NCI-H2029 treated with DMSO at 0.1 percent for 48 hours (cell line): ENCODE data around the gene POLN.

Experiments
- DNase-seq: peaks from one replicate; lab custom pipeline; 2025; lab: John Stamatoyannopoulos, UW

The POLN gene

GRCh38 chr4:2059046-2059725, 182.7 kb downstream of the POLN start, which contains the start of gene NAT8L:
Gene NAT8L, plus strand, starts transcription at chr4:2059327. Its CDS starts 185 bp downstream, at chr4:2059512.
- no peak for DNase-seq

DNA sequence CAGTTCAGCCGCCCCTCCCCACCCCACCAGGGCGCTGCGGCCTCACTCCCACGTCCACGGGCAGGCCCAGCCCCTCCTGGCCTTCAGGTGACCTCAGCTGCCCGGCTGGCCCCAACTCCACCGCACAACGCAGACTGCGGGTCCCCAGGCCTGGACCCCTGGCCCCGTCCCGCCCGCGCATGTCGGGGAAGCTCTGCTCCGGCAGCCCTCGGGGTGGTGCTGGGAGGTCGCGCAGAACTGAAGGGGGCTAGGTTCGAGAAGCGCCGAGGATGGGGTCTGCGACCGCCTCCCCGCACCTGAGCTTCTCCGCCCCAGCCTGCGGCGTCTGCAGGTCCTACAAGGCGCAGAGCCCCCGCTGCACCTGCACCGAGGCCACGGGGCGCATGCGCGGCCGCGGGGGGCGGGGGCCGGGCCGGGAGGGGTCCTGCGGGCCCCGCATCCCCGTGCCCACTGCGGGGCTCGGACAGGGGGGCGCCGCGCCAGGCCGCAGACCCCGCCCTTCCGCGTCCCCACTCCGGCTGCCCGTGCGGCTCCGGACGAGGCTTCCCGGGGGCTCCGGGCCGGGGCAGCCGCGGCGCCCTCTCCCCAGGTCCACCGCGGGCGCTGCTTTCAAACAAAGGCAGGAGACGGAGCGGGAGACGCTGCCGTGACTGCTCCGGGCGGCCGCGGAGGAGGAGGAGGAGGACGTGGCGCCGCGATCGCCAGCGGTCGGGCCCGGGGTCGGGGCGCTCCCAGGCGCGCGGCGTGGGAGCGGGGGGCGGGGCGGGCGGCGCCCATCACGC, 183.5 kb downstream of the POLN start:
- DNase-seq = no peak

GRCh38 chr4:2057382-2058065, 184.4 kb downstream of the POLN start:
- no peak for DNase-seq

GRCh38 chr4:2054217-2054616, 187.7 kb downstream of the POLN start:
- no peak for DNase-seq

GRCh38 chr4:2051086-2051485, 190.8 kb downstream of the POLN start:
- no peak for DNase-seq

- DNase-seq = no peak
Observed at GRCh38 chr4:2049811-2050210, 192.1 kb downstream of the POLN start.

DNA sequence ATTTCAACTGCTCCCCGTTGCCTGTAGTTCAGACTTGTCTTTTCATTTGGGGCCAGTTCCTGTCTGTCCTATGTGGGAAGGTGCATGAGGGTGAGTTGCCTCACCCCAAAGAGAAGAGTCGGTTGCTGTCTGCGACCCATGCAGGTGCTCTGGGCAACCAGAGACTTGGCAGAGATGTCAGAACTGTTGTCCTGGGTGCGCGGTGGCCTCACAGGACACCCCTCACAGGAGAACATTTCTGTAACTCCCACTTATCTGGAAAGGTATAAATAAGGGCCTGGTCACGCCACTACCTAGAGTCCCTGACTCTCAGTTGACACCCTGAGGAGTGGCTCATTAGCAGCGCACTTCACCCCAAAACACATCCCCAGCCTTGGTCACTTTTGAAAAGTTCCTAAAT, 192.5 kb downstream of the POLN start:
- no peak for DNase-seq

GRCh38 chr4:2048831-2049230, 193.1 kb downstream of the POLN start:
- DNase-seq = no peak

DNA sequence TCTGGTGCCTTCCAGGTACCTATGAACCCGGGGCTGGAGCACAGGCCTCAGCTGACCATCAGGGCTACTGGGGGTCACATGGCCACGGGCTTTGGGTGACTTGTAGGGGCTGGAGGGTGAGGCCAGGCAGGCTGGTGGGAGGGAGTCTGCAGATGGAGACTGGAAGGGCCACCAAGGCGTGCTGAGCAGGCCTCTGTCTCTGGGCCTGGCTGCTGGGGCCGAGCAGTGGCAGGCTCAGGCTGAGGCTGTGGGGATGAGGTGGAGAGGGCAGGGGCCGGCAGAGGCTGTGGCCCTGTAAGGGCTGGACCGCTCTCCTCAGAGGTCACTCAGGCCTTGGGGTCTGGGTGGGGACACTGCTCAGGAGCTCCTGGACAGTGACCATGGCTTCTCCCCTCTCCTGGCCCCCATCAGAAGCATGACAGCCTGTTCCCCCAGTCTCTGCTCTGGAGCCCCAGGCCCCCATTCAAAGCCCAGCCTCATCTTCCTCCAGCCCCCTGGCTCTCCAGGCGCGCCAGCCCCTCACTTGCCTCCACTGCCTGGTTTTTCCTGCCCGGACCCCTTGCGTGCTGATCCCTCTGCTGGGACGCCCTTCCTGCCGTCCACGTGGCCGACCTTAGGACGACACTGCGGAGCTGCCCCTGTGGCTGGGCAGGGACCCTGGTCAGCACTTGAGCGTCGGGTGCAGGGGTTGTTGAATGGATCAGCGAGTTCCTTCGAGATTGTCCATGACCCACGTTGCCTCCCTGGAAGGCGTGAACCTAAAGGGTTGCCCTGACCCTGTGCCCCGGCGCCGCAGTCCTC, 193.9 kb downstream of the POLN start:
- no peak for DNase-seq

GRCh38 chr4:2047031-2047660, 194.8 kb downstream of the POLN start:
- no peak for DNase-seq

- DNase-seq = no peak
Observed at GRCh38 chr4:2046031-2046961, 195.6 kb downstream of the POLN start.

DNA sequence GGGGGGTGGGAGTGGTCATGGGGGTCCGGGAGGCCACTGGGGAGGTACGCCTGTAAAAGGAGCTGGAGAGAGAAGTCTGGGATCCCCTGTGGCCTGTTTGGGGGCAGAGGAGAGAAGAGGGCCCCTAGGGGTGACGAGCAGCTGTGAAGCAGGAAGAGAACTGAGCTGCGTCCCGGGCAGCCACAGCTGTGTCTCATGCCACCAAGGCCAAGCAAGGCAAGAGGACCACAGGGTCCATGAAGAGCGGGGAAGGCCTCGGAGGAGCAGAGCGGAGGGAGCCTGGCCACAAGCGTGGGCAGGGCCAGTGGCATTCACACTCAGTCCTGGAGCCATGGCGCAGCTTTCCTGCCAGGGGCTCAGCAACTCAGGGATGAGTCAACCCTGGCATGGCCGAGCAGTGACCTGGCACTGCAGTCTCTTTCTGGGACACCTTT, 196.4 kb downstream of the POLN start:
- no peak for DNase-seq

DNA sequence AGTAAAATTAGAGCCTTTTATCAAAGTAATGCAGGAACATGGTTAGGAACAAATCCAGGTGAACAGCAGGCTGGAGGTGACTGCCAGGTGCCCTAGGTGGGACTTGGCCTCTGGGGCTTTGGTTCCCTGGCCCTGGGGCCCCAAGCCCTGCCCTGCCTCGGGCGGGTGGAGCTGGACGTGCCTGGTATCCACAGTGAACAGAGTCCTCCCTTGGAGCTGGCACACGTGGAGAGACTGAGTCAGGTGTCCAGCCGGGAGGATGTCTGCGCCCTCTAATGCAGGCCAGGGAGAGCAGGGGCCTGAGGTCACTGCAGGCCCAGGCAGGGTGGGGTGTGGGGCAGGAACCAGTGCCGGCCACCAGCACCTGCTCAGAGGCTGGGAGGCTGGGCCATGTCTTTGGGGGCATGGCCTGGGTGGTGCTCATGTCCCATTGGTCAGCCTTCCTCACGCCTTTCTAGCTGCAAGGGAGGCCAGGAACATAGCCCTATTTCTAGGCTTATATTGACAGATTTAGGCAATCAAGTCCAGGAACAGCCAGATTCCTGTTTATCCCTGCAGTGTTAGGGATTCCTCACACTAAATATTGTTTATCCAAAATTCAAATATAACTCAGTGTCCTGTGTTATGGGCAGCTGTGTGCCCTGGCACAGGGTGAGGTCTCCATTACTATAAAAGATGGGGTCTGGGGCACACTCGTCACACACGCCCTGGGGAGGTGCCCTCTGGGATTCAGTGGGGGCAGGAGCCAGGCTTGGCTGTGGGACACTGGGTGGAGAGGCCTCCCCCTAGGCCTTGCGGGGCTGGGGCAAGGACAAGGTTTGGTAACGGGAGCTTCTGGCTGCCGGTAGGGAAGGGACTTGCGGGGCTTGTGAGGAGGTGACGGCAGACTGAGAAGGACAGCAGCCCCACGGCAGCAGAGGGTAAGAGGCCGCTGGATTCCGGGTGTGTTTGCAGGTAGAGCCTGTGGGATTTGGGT, 197.1 kb downstream of the POLN start:
- DNase-seq = no peak

DNA sequence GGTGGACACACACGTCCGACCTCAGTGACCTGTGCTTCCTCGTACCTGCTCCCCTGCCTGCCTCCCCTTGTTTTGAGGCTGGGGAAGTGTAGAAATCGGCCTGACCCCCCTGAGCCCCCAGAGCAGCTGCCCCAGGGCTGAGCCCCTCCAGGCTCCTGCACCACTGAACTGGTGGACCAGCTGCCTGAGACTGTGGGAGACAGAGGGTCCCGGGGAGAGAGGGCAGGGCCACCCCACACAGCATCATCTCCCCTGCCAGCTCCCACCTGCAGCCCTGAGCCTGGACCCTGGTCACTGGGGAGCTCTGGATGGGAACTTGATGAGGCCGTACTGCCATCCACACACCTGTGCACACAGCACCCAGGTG, 197.8 kb downstream of the POLN start:
- DNase-seq = no peak

DNA sequence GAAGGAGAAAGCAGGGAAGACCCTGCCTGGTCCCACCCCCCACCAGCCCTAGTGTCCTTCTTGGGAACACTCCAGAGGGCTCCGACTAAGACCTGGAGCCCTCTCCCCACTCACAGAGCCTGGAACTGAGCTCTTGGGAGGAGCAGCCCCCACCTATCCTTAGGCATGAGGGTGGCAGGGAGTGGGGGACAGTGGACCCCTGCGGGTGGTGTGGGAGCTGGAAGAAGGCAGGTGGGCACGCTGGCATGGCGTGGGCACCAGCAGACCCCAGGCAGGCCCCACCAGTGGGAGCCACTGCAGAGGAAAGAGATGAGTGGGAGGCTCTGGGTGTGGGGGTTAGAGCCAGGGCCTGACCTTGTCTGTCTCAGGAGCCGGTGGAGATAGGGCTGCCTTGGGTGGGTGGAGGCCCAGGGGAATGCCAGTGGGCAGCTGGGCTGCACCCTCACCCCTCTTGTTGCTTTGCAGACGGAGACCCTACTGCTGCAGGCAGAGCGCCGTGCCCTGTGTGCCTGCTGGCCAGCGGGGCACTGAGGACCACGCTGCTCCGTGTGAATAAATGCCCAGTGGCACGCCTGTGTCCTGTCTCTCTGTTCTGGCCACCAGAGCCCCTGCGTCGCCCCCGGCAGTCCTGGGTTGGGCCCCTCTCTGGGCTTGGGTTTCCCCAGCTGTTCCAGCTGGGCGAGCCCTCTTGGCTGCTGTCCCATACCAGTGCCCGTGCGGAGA, 198.4 kb downstream of the POLN start:
- no peak for DNase-seq

GRCh38 chr4:2042947-2043395, 198.9 kb downstream of the POLN start:
- no peak for DNase-seq

DNA sequence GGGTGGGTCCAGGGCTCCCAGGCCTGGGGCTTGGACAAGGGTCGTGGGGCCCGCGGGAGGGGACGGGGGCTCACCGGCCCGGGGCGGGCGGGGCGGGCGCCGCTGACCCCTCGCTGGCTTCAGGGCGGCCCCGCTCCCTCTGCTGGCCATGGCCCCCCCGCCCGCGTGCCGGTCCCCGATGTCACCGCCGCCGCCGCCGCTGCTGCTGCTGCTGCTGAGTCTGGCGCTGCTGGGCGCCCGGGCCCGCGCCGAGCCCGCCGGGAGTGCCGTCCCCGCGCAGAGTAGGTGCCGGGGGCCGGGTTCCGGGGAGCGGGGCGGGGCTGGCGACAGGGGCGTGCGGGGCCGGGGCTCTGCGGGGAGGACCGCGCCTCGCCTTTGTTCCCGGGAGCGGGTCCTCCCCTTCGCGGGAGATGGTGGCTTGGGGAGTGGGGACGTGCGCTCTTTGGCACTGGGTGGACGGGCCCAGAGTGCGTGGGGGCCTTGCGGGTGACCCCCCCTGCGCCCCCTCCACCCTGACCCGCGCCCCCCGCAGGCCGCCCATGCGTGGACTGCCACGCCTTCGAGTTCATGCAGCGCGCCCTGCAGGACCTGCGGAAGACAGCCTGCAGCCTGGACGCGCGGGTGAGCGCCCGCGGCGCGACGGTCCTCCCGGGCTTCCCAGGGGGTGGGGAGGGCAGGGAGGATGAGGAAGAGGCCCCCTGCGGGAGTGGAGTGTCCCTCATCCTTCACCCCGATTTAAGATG, 199.5 kb downstream of the POLN start:
- no peak for DNase-seq
